Measurements from ENCODE around the gene CFAP251.
A peak's percentile ranks its signal among the peaks of the same experiment; 100 is the strongest.
"Not testable (repeated sequence)": the region's sequence is repeated elsewhere in the genome, so short reads cannot be mapped to it uniquely, and the experiment has no call there.

Gene CFAP251

DNA sequence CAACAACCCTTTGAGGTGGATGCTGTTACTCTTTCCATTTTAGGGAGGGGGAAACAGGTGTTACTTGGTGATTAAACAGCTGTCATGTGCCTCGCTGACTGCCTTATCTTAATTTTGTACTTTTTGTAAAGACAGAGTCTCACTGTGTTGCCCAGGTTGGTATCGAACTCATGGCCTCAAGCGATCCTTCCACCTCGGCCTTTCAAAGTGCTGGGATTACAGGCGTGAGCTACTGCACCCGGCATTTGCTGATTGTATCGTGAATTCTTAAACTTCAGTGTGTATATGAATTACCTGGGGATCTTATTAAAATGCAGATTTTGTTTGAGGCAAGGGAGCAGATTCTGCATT is 29.1 kb upstream of the CFAP251 start:
- DNase-seq (ENCODE audit: insufficient read length, low spot score), result no peak
- no peak for FAIRE-seq
- TF ChIP-seq POLR2A (IDR thresholded peaks at IDR 0.05; ENCODE audit: low read depth, low read length), result no peak

DNA sequence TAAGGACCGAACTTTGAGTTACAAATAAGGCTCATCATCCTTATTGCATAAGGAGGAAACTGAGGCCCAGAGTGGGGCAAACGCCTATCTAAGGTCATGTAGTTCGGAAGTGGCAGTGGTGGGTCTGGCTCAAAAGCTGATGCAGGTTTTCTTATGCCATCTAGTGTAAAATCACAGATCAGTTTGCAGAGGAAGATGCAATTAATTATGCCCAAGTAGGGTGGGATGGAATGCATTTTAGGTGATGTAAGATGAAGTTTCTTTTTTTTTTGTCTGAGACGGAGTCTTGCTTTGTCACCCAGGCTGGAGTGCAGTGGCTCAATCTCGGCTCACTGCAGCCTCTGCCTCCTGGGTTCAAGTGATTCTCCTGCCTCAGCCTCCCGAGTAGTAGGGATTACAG is 28.7 kb upstream of the CFAP251 start:
- FAIRE-seq; DNase-seq (ENCODE audit: insufficient read length, low spot score): not testable (repeated sequence)

DNA sequence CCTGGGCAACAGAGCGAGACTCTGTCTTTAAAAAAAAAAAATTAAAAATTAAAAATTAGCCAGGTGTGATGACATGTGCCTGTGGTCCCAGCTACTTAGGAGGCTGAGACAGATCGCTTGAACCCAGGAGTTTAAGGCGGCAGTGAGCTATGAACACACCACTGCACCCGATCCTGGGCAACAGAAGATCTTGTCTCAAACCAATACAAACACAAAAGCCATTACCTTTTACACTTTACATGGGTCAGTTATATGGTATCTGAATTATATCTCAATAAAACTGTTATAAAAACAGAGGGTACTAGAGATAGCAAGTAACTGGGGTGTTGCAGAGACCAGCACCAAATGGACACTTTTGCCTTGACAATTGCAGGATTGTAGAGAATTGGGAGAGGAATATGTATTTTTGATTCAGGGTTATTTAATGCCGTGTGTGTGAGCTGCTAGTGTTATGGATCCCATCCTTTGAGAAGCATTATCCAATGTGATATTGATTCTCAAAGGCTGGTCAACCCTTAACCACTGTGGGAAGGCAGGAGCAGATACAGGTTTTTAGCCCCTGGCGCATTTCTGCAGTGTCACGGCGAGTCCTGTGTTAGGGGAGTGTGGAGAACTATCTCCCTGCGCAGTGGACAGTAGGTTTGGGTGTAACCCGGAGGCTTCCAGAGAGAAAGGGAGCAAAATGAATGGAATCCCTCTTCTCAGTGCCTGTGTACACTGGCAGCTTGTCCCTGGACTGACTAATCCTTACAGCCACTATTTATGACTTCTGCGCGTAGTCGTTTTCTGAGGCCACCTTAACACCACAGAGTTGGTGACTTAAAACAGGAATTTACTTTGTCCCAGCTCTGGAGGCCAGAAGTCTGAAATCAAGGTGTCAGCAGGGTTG is 25.5 kb upstream of the CFAP251 start:
- FAIRE-seq, result no peak
- no peak for TF ChIP-seq POLR2A (IDR thresholded peaks at IDR 0.05; ENCODE audit: low read depth, low read length)
- no peak for DNase-seq (ENCODE audit: insufficient read length, low spot score)

- DNase-seq (ENCODE audit: insufficient read length, low spot score), result peak; percentile 65
- FAIRE-seq, result no peak
- TF ChIP-seq POLR2A (IDR thresholded peaks at IDR 0.05; ENCODE audit: low read depth, low read length), result no peak
Observed at GRCh38 chr12:121893961-121894460, 24.4 kb upstream of the CFAP251 start.

DNA sequence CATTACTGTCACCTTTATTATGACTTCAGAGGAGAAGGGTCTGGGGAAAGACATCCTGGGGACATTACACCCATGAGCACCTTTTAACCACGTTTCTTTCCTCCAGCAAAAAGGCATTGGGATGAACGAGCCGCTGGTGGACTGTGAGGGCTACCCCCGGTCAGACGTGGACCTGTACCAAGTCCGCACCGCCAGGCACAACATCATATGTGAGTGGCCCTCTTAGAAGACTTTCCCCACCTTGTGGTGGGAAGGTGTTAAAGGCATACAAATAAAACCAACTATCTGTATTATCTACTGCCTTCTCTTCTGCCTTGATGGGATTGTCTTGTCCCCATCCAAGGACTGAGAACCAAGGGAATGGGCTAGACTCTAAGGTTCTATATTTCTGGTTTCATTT is 23.8 kb upstream of the CFAP251 start:
- TF ChIP-seq POLR2A (IDR thresholded peaks at IDR 0.05; ENCODE audit: low read depth, low read length), result no peak
- no peak for FAIRE-seq
- DNase-seq (ENCODE audit: insufficient read length, low spot score), result no peak

DNA sequence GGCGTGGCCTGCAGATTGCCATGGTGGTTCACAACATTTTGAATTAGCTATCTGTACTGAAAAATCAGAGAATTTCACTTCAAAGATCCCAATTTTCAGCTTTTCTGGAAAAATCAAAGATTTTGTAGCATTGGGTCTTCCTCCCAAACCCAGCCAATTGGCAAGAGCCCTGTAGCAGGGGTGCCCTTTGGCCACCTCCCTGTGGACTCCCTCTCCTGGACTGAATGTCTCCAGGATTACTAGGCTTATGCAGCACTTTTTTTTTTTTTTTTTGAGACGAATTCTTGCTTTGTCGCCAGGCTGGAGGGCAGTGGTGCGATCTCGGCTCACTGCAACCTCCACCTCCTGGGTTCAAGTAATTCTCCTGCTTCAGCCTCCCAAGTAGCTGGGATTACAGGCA is 20.1 kb upstream of the CFAP251 start:
- FAIRE-seq (no peak), DNase-seq (ENCODE audit: insufficient read length, low spot score) (no peak)
- no peak for TF ChIP-seq POLR2A (IDR thresholded peaks at IDR 0.05; ENCODE audit: low read depth, low read length)

DNA sequence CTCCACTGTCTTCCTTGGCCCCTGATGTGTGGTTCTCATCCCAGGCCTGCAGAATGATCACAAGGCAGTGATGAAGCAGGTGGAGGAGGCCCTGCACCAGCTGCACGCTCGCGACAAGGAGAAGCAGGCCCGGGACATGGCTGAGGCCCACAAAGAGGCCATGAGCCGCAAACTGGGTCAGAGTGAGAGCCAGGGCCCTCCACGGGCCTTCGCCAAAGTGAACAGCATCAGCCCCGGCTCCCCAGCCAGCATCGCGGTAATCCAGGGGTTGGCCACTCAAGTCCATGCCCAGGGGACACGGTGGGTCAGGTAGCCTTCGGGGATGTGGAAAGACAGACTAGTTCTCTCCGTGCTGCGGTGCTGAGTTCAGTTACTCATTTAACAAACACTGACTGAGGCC is 18.8 kb upstream of the CFAP251 start:
- DNase-seq (ENCODE audit: insufficient read length, low spot score), result no peak
- TF ChIP-seq POLR2A (IDR thresholded peaks at IDR 0.05; ENCODE audit: low read depth, low read length), result no peak
- FAIRE-seq, result no peak

- TF ChIP-seq POLR2A (IDR thresholded peaks at IDR 0.05; ENCODE audit: low read depth, low read length), result no peak
- no peak for FAIRE-seq
- no peak for DNase-seq (ENCODE audit: insufficient read length, low spot score)
Observed at GRCh38 chr12:121903202-121903601, 15.2 kb upstream of the CFAP251 start.

DNA sequence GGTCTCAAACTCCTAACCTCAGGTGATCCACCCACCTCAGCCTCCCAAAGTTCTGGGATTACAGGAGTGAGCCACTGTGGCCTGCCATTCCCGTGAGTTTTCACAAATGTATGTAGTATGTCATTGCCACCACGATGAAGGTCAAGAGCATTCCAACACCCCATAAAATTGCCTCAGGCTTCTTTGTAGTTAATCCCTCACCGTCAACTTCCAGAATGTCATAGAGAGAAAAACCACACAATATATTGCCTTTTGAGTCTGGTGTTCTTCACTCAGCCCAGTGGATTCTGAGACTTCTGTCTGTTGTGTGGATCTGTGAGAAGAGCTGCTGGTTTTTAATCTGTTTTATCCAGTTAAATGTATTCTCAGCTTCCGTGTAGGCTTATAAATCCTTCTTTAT is 12.6 kb upstream of the CFAP251 start:
- TF ChIP-seq POLR2A (IDR thresholded peaks at IDR 0.05; ENCODE audit: low read depth, low read length), result no peak
- no peak for FAIRE-seq
- DNase-seq (ENCODE audit: insufficient read length, low spot score), result no peak

- no peak for DNase-seq (ENCODE audit: insufficient read length, low spot score)
- TF ChIP-seq POLR2A (IDR thresholded peaks at IDR 0.05; ENCODE audit: low read depth, low read length), result no peak
- no peak for FAIRE-seq
Observed at GRCh38 chr12:121908702-121909101, 9.7 kb upstream of the CFAP251 start.

- no peak for DNase-seq (ENCODE audit: insufficient read length, low spot score)
- no peak for FAIRE-seq
- no peak for TF ChIP-seq POLR2A (IDR thresholded peaks at IDR 0.05; ENCODE audit: low read depth, low read length)
Observed at GRCh38 chr12:121911824-121912585, 6.4 kb upstream of the CFAP251 start.

DNA sequence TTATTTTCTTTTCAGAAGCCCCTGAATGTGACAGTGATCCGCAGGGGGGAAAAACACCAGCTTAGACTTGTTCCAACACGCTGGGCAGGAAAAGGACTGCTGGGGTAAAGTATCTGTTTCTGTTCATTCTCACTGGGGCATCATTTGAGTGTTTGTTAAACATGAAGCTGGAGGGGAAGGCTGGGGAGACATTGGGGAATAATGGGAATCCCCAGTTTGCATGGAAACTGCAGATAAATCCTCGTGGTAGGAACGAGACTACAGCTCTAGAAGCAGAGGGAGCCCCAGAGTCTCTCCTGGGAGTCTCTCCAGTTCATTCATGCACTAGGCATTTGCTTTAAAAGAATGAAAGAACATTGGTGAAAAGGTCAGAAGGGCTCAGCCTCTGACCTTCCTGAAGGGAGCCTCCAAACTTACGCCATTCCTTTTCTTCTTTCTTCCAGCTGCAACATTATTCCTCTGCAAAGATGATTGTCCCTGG is 2.5 kb upstream of the CFAP251 start:
- no peak for DNase-seq (ENCODE audit: insufficient read length, low spot score)
- FAIRE-seq, result no peak
- TF ChIP-seq POLR2A (IDR thresholded peaks at IDR 0.05; ENCODE audit: low read depth, low read length), result no peak

GRCh38 chr12:121916719-121917118 is 1.7 kb upstream of the CFAP251 start:
- DNase-seq (ENCODE audit: insufficient read length, low spot score) (no peak), FAIRE-seq (no peak)
- TF ChIP-seq POLR2A (IDR thresholded peaks at IDR 0.05; ENCODE audit: low read depth, low read length), result no peak

DNA sequence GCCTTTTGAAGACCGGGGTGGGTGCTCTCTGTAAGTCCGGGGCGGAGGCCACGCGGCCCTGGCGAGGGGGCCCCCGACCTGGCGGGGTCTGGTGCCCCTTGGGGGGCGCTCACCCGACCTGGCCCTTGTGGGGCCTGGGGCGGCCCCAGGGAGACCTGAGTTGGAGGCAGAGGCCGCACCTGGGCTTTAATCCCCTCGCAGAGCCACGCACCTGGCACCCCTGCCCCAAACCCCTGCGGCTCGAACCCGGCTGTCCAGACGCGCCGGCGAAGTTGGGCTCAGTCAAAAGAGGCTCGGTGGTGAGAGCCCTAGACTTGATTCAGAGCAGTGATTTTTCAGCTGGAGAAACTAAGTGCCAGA is 267 bp downstream of the CFAP251 start:
- no peak for FAIRE-seq
- TF ChIP-seq POLR2A (IDR thresholded peaks at IDR 0.05; ENCODE audit: low read depth, low read length), result no peak

DNA sequence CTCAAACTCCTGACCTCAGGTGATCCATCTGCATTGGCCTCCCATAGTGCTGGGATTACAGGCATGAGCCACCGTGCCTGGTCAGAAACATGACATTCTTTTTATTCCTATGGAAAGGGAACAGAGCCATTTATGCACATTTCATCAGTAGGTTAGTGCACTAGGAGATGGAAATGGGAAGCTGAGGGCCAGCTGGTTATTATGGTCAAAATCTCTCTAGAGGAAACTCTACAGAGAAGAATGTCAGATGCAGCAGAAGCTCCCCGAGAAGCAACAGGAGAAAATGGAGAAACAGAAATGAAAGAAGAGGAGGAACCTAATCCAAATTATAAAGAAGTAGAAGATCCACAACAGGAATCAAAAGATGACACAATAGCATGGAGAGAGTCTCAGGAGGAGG is 2.7 kb downstream of the CFAP251 start:
- no peak for DNase-seq (ENCODE audit: insufficient read length, low spot score)
- no peak for TF ChIP-seq POLR2A (IDR thresholded peaks at IDR 0.05; ENCODE audit: low read depth, low read length)
- FAIRE-seq, result no peak

More for the DNA sequence above, 267 bp downstream of the CFAP251 start:
- DNase-seq (ENCODE audit: insufficient read length, low spot score), result no peak
